ENCODE measurements around the gene KLRK1.
"Not testable (repeated sequence)": the region's sequence is repeated elsewhere in the genome, so short reads cannot be mapped to it uniquely, and the experiment has no call there.

KLRK1 gene

GRCh38 chr12:10395390-10395998, 5.7 kb upstream of the KLRK1 start:
- peak; percentile 78 to 81 for DNase-seq (ENCODE audit: low read depth in 1 of 2, low spot score in 1 of 2)
- no peaks in the 10 kb centered on the region for H3K27me3 ChIP-seq (ENCODE audit: insufficient read depth, poor library complexity, severe bottlenecking)
- no peak overlapping the region for H3K4me3 ChIP-seq (replicated peaks; ENCODE audit: insufficient read depth, low read length)
- H3K27ac ChIP-seq (replicated peaks): peak overlapping the region; percentile 97
- TF ChIP-seq POLR2AphosphoS5 (IDR thresholded peaks at IDR 0.05; ENCODE audit: low read depth): peak; percentile 61; the same call in 1 of the 2 replicates
- TF ChIP-seq CTCF (IDR thresholded peaks at IDR 0.05; ENCODE audit: insufficient read depth, low read length): no peak
- TF ChIP-seq GABPA (IDR thresholded peaks at IDR 0.05; ENCODE audit: low read depth): no peak
- TF ChIP-seq REST (IDR thresholded peaks at IDR 0.05; ENCODE audit: insufficient replicate concordance, low read depth): no peak
- peak; percentile 81 for TF ChIP-seq SPI1 (IDR thresholded peaks at IDR 0.05; ENCODE audit: borderline replicate concordance, low read depth)

- H3K4me3 ChIP-seq (replicated peaks; ENCODE audit: insufficient read depth, low read length); H3K27me3 ChIP-seq (ENCODE audit: insufficient read depth, poor library complexity, severe bottlenecking); DNase-seq (ENCODE audit: low read depth in 1 of 2, low spot score in 1 of 2): not testable (repeated sequence)
- H3K27ac ChIP-seq (replicated peaks): peak overlapping the region; percentile 97
Measured at GRCh38 chr12:10394531-10395152, 4.8 kb upstream of the KLRK1 start.

GRCh38 chr12:10393291-10393690, 3.5 kb upstream of the KLRK1 start:
- TF ChIP-seq GABPA (IDR thresholded peaks at IDR 0.05; ENCODE audit: low read depth) (no peak), REST (IDR thresholded peaks at IDR 0.05; ENCODE audit: insufficient replicate concordance, low read depth) (no peak), POLR2AphosphoS5 (IDR thresholded peaks at IDR 0.05; ENCODE audit: low read depth) (no peak), SPI1 (IDR thresholded peaks at IDR 0.05; ENCODE audit: borderline replicate concordance, low read depth) (no peak), CTCF (IDR thresholded peaks at IDR 0.05; ENCODE audit: insufficient read depth, low read length) (no peak)
- no peak for DNase-seq (ENCODE audit: low read depth in 1 of 2, low spot score in 1 of 2)

GRCh38 chr12:10392394-10392930, 2.6 kb upstream of the KLRK1 start:
- H3K27me3 ChIP-seq (ENCODE audit: insufficient read depth, poor library complexity, severe bottlenecking): no peaks in the 10 kb centered on the region
- peak overlapping the region; percentile 48 for H3K27ac ChIP-seq (replicated peaks)
- DNase-seq (ENCODE audit: low read depth in 1 of 2, low spot score in 1 of 2): peak; percentile 87 to 88
- H3K4me3 ChIP-seq (replicated peaks; ENCODE audit: insufficient read depth, low read length): no peak overlapping the region
- no peak for TF ChIP-seq SPI1 (IDR thresholded peaks at IDR 0.05; ENCODE audit: borderline replicate concordance, low read depth)
- TF ChIP-seq GABPA (IDR thresholded peaks at IDR 0.05; ENCODE audit: low read depth): no peak
- TF ChIP-seq POLR2AphosphoS5 (IDR thresholded peaks at IDR 0.05; ENCODE audit: low read depth): peak; percentile 88

More at GRCh38 chr12:10393291-10393690, 3.5 kb upstream of the KLRK1 start:
- Histone ChIP-seq H3K27me3 (ENCODE audit: insufficient read depth, poor library complexity, severe bottlenecking) (no peaks in the 10 kb centered on the region), H3K4me3 (replicated peaks; ENCODE audit: insufficient read depth, low read length) (no peak overlapping the region), H3K27ac (replicated peaks) (peak overlapping the region; percentile 48)

- not testable (repeated sequence) for H3K27ac ChIP-seq (replicated peaks); H3K27me3 ChIP-seq (ENCODE audit: insufficient read depth, poor library complexity, severe bottlenecking); DNase-seq (ENCODE audit: low read depth in 1 of 2, low spot score in 1 of 2); H3K4me3 ChIP-seq (replicated peaks; ENCODE audit: insufficient read depth, low read length)
Measured at GRCh38 chr12:10390991-10391390, 1.1 kb upstream of the KLRK1 start.
